Mesenchymal stem cell (in vitro differentiated cells and primary cell): ENCODE results near the gene RGS21.
A peak's percentile ranks its signal among the peaks of the same experiment; 100 is the strongest.
"Not testable (repeated sequence)": the region's sequence is repeated elsewhere in the genome, so short reads cannot be mapped to it uniquely, and the experiment has no call there.

Experiments
- DNase-seq: peaks from one replicate; pipeline ENCODE4 v3.0.0-alpha.2; 2013
- H2AFZ ChIP-seq: one replicate; pipeline ENCODE4 v1.6.1; 2013; ENCODE audit warnings: low read depth, mild to moderate bottlenecking, control low read depth, inconsistent platforms, low read length, moderate library complexity
- H2AK5ac ChIP-seq: 2 replicates; pipeline ENCODE4 v1.6.1; 2013; ENCODE audit warnings: low read length, moderate library complexity, mild to moderate bottlenecking, inconsistent platforms; ENCODE audit not compliant: severe bottlenecking
- H2BK120ac ChIP-seq: one replicate; pipeline ENCODE4 v1.6.1; 2013; ENCODE audit warnings: low read depth, mild to moderate bottlenecking, inconsistent platforms, low read length, moderate library complexity
- H2BK12ac ChIP-seq, 2 experiments: one replicate each; pipeline ENCODE4 v1.6.1; 2013; ENCODE audit warnings: inconsistent platforms in 2 of 2, low read length in 2 of 2, mild to moderate bottlenecking in 2 of 2, moderate library complexity in 2 of 2, control low read depth in 1 of 2
- H2BK15ac ChIP-seq: one replicate; pipeline ENCODE4 v1.6.1; 2013; ENCODE audit warnings: mild to moderate bottlenecking, low read depth, inconsistent platforms; ENCODE audit not compliant: poor library complexity, severe bottlenecking
- H2BK5ac ChIP-seq: 2 replicates; pipeline ENCODE4 v1.6.1; 2013; ENCODE audit warnings: low read depth, mild to moderate bottlenecking, low read length, control low read depth, inconsistent platforms; ENCODE audit not compliant: poor library complexity, severe bottlenecking
- H3K14ac ChIP-seq, 2 experiments: one replicate each; pipeline ENCODE4 v1.6.1; 2013; ENCODE audit warnings: inconsistent platforms in 2 of 2, low read length in 2 of 2, control low read depth in 1 of 2, mild to moderate bottlenecking in 1 of 2, moderate library complexity in 1 of 2
- H3K18ac ChIP-seq, 2 experiments: one replicate each; pipeline ENCODE4 v1.6.1; 2013; ENCODE audit warnings: inconsistent platforms in 2 of 2, low read length in 2 of 2, control low read depth in 1 of 2, low read depth in 1 of 2, mild to moderate bottlenecking in 1 of 2
- H3K23ac ChIP-seq, 2 experiments: one replicate each; pipeline ENCODE4 v1.6.1; 2013; ENCODE audit warnings: inconsistent platforms in 2 of 2, low read length in 2 of 2, mild to moderate bottlenecking in 2 of 2, moderate library complexity in 2 of 2, control low read depth in 1 of 2
- H3K27ac ChIP-seq: 2 replicates; pipeline ENCODE4 v1.5.1; 2013; ENCODE audit warnings: mild to moderate bottlenecking, moderate library complexity, low read length, control low read depth, inconsistent platforms; ENCODE audit not compliant: poor library complexity, severe bottlenecking
- H3K27me3 ChIP-seq, 2 experiments: 2 replicates each; pipeline versions ENCODE4 v1.6.1 to v1.7.0; 2013; ENCODE audit warnings: low read length in 2 of 2, mild to moderate bottlenecking in 2 of 2, moderate library complexity in 2 of 2, control low read depth in 1 of 2, inconsistent platforms in 1 of 2; ENCODE audit not compliant: control insufficient read depth in 1 of 2, insufficient read depth in 1 of 2
- H3K36me3 ChIP-seq, 2 experiments: 2 replicates each; pipeline versions ENCODE4 v1.6.1 to v1.7.0; 2013; ENCODE audit warnings: low read length in 2 of 2, control low read depth in 1 of 2, inconsistent platforms in 1 of 2, low read depth in 1 of 2, mild to moderate bottlenecking in 1 of 2; ENCODE audit not compliant: insufficient read depth in 2 of 2, control insufficient read depth in 1 of 2
- H3K4ac ChIP-seq, 2 experiments: one replicate each; pipeline ENCODE4 v1.6.1; 2013; ENCODE audit warnings: inconsistent platforms in 2 of 2, low read length in 2 of 2, mild to moderate bottlenecking in 2 of 2, moderate library complexity in 2 of 2, control low read depth in 1 of 2, low read depth in 1 of 2
- H3K4me1 ChIP-seq: 2 replicates; pipeline ENCODE4 v1.6.1; 2013; ENCODE audit warnings: low read depth, low read length, control low read depth; ENCODE audit not compliant: control insufficient read depth, insufficient read depth
- H3K4me2 ChIP-seq: 2 replicates; pipeline ENCODE4 v1.6.1; 2013; ENCODE audit warnings: low read length, mild to moderate bottlenecking, inconsistent platforms; ENCODE audit not compliant: poor library complexity, severe bottlenecking
- H3K4me3 ChIP-seq, 2 experiments: 2 replicates each; pipeline versions ENCODE4 v1.5.1 to v1.7.0; 2013; ENCODE audit warnings: low read length in 2 of 2, mild to moderate bottlenecking in 2 of 2, control low read depth in 1 of 2, low read depth in 1 of 2; ENCODE audit not compliant: insufficient read depth in 1 of 2
- H3K79me1 ChIP-seq: replicated peaks from 2 replicates; pipeline ENCODE4 v1.6.1; 2013; ENCODE audit warnings: mild to moderate bottlenecking, control low read depth, low read length, inconsistent platforms; ENCODE audit not compliant: poor library complexity, severe bottlenecking
- H3K9ac ChIP-seq: 2 replicates; pipeline ENCODE4 v1.7.0; 2013; ENCODE audit warnings: mild to moderate bottlenecking, low read length, moderate library complexity
- H3K9me3 ChIP-seq: 2 replicates; pipeline ENCODE4 v1.7.0; 2013; ENCODE audit warnings: mild to moderate bottlenecking, low read length; ENCODE audit not compliant: control insufficient read depth
- H4K8ac ChIP-seq: one replicate; pipeline ENCODE4 v1.6.1; 2013; ENCODE audit warnings: inconsistent platforms, mild to moderate bottlenecking, low read length, moderate library complexity
- H4K91ac ChIP-seq: one replicate; pipeline ENCODE4 v1.6.1; 2013; ENCODE audit warnings: mild to moderate bottlenecking, low read length, inconsistent platforms
- WGBS: methylation state at CpG from one replicate; pipeline ENCODE4 v1.1.7; 2013; ENCODE audit warnings: mixed read lengths; 5-methylcytosine and 5-hydroxymethylcytosine counted together

RGS21 gene

DNA sequence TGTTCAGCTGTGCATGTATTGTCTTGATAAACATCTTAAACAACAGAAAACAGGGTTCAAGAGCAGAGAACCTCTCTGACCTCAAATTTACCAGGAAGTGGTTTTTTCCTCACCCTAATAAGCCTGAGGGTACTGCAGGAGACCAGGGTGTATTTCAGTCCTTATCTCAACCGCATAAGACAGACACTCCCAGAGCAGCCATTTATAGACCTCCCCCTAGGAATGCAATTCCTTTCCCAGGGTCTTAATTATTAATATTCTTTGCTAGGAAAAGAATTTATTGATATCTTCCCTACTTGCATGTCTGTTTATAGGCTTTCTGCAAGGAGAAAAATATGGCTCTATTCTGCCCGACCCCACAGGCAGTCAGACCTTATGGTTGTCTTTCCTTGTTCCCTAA is 8.5 kb upstream of the RGS21 start:
- WGBS: 100% methylated on average over 1 of the region's 2 CpGs

GRCh38 chr1:192311281-192311680 is 5.5 kb upstream of the RGS21 start:
- Histone ChIP-seq H2AK5ac (no peak overlapping the region), H3K9ac (no peak overlapping the region), H2BK120ac (no peak overlapping the region), H3K9me3 (no peaks in the 10 kb centered on the region), H3K14ac (no peak overlapping the region), H3K36me3 (no peaks in the 10 kb centered on the region), H3K4me2 (no peak overlapping the region), H4K8ac (no peak overlapping the region), H3K23ac (no peak overlapping the region), H3K27ac (no peak overlapping the region), H3K4me3 (no peak overlapping the region), H3K27me3 (no peaks in the 10 kb centered on the region), H3K18ac (no peak overlapping the region), H3K4ac (no peak overlapping the region), H3K4me1 (no peaks in the 10 kb centered on the region), H2BK12ac (no peak overlapping the region), H4K91ac (no peak overlapping the region), H2BK5ac (no peak overlapping the region), H3K79me1 (no peaks in the 10 kb centered on the region), H2AFZ (no peak overlapping the region), H2BK15ac (no peak overlapping the region)
- no CpG with 5 or more reads among the region's 1 CpG for WGBS
- DNase-seq: peak; percentile 61

More for the DNA sequence above, 8.5 kb upstream of the RGS21 start:
- not testable (repeated sequence) for H3K27ac ChIP-seq, H4K91ac ChIP-seq, H3K14ac ChIP-seq, H3K4me3 ChIP-seq, H2BK5ac ChIP-seq, H2AK5ac ChIP-seq, H2BK120ac ChIP-seq, H3K4me2 ChIP-seq, H3K27me3 ChIP-seq, H3K36me3 ChIP-seq, H2BK15ac ChIP-seq, H3K9ac ChIP-seq, H3K23ac ChIP-seq, H3K18ac ChIP-seq, H3K4me1 ChIP-seq, H4K8ac ChIP-seq, H3K79me1 ChIP-seq, H2AFZ ChIP-seq, H3K9me3 ChIP-seq, H3K4ac ChIP-seq, H2BK12ac ChIP-seq, DNase-seq

DNA sequence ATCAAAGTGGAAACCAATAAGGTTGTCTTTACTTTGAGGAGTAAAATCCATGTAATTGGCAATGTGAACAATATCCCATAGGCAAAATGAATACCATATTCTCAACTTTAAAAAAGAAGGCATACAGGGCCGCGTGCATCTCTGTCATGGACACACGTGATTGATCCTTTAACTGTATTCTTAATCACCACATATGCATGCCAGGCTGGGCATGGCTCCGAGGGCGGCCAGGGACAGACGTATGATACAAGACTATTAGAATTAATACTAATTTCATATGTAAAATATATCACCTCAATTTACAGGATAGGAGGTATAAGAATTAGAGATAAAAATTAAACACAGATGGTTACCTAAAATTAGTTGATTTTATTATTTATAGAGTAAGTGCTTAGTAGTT is 11.2 kb downstream of the RGS21 start:
- no peak overlapping the region for H2AK5ac ChIP-seq
- H3K4me2 ChIP-seq: no peak overlapping the region
- no peaks in the 10 kb centered on the region for H3K79me1 ChIP-seq
- no peak overlapping the region for H3K27ac ChIP-seq
- no peaks in the 10 kb centered on the region for H3K4me1 ChIP-seq
- WGBS: 100% methylated on average over 3 of the region's 6 CpGs
- H3K36me3 ChIP-seq: no peaks in the 10 kb centered on the region
- no peak overlapping the region for H2BK15ac ChIP-seq
- no peak overlapping the region for H4K8ac ChIP-seq
- H3K23ac ChIP-seq: no peak overlapping the region
- no peak overlapping the region for H2AFZ ChIP-seq
- no peaks in the 10 kb centered on the region for H3K27me3 ChIP-seq
- H4K91ac ChIP-seq: no peak overlapping the region
- DNase-seq: no peak
- no peak overlapping the region for H3K9ac ChIP-seq
- no peak overlapping the region for H3K4ac ChIP-seq
- H2BK12ac ChIP-seq: no peak overlapping the region
- H3K18ac ChIP-seq: no peak overlapping the region
- no peak overlapping the region for H3K4me3 ChIP-seq
- no peak overlapping the region for H3K14ac ChIP-seq
- H2BK120ac ChIP-seq: no peak overlapping the region
- H2BK5ac ChIP-seq: no peak overlapping the region
- no peaks in the 10 kb centered on the region for H3K9me3 ChIP-seq

DNA sequence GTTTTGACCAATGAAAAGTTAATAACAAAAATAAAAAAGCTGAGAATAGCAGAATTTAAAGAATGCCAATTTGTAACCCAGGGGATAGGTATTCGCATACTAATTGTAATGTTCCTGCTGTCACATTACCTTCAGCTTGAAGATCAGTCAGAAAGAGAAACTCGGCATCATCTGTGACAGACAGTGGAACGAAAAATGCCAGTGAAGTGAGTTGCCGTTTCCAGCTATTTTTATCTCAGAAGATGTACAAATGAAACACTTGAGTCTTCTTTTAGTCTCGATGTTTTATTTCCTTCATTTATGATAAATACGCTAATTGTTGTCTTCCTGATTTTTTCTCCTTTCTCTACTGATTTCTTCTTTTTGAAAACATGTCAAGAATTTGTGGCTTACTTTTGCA is 26.1 kb downstream of the RGS21 start:
- Histone ChIP-seq H3K4me2 (no peak overlapping the region), H4K8ac (no peak overlapping the region), H3K27ac (no peak overlapping the region), H3K27me3 (no peaks in the 10 kb centered on the region), H3K18ac (no peak overlapping the region), H3K4me1 (no peaks in the 10 kb centered on the region), H2AK5ac (no peak overlapping the region), H2AFZ (no peak overlapping the region), H3K23ac (no peak overlapping the region), H2BK5ac (no peak overlapping the region), H3K9ac (no peak overlapping the region), H2BK12ac (no peak overlapping the region), H3K4me3 (no peak overlapping the region), H3K79me1 (no peaks in the 10 kb centered on the region), H2BK15ac (no peak overlapping the region), H2BK120ac (no peak overlapping the region), H3K9me3 (no peaks in the 10 kb centered on the region), H3K4ac (no peak overlapping the region), H4K91ac (no peak overlapping the region), H3K14ac (no peak overlapping the region), H3K36me3 (no peaks in the 10 kb centered on the region)
- 97% methylated on average over 3 of the region's 6 CpGs for WGBS
- DNase-seq: no peak
